ENCODE measurements around the gene SH3GLB1. TPM values are rescaled to one million over a fixed set of nuclear protein-coding genes. Genes with fewer than 3 reads are reported as not detected.
A peak's percentile ranks its signal among the peaks of the same experiment; 100 is the strongest.

The SH3GLB1 gene
- total RNA-seq, 1 donor from 2014 or later: 138 TPM

- no peak overlapping the region for H2AFZ ChIP-seq (ENCODE audit: low read depth, low read length)
- H3K79me2 ChIP-seq (ENCODE audit: insufficient read depth, low read length): no peaks in the 10 kb centered on the region
- no peak overlapping the region for H3K4me3 Mint-ChIP-seq (ENCODE audit: unreplicated experiment)
- no peaks in the 10 kb centered on the region for H4K20me1 ChIP-seq (ENCODE audit: insufficient read depth, low read length)
- no peak overlapping the region for H3K4me3 ChIP-seq (ENCODE audit: insufficient read depth, low read depth, low read length)
- H3K27me3 Mint-ChIP-seq (ENCODE audit: low read depth, unreplicated experiment): no peaks in the 10 kb centered on the region
- peaks cover 32% of the 10 kb centered on the region for H3K4me1 Mint-ChIP-seq (ENCODE audit: low read depth, unreplicated experiment)
- no peaks in the 10 kb centered on the region for H3K9me3 ChIP-seq (ENCODE audit: insufficient read depth, low read depth, low read length)
- H3K27me3 ChIP-seq (ENCODE audit: insufficient read depth, low read length): no peaks in the 10 kb centered on the region
- DNase-seq (ENCODE audit: low read depth) (peak; percentile 47), FAIRE-seq (no peak)
- TF ChIP-seq CTCF (IDR thresholded peaks at IDR 0.05; ENCODE audit: insufficient read depth, low read depth, low read length): no peak
- no peak for TF ChIP-seq EZH2 (IDR thresholded peaks at IDR 0.05; ENCODE audit: insufficient read depth, low read length)
- no peak overlapping the region for H3K27ac Mint-ChIP-seq (ENCODE audit: unreplicated experiment)
- peak overlapping the region; percentile 10 for H3K27ac ChIP-seq (ENCODE audit: low read depth, low read length)
- H3K9me3 Mint-ChIP-seq (ENCODE audit: unreplicated experiment): no peaks in the 10 kb centered on the region
- no peaks in the 10 kb centered on the region for H3K36me3 ChIP-seq (ENCODE audit: insufficient read depth, low read length)
- H3K9ac ChIP-seq (ENCODE audit: low read length): no peak overlapping the region
- peaks cover 26% of the 10 kb centered on the region for H3K4me1 ChIP-seq (ENCODE audit: insufficient read depth, low read length)
- no peaks in the 10 kb centered on the region for H3K36me3 Mint-ChIP-seq (ENCODE audit: low read depth, unreplicated experiment)
- no peak overlapping the region for H3K4me2 ChIP-seq (ENCODE audit: low read length)
These were observed 75.2 kb downstream of the SH3GLB1 start for GRCh38 chr1:86779308-86780191.

- TF ChIP-seq CTCF (IDR thresholded peaks at IDR 0.05; ENCODE audit: insufficient read depth, low read depth, low read length) (no peak), EZH2 (IDR thresholded peaks at IDR 0.05; ENCODE audit: insufficient read depth, low read length) (no peak)
- no peak overlapping the region for H3K9ac ChIP-seq (ENCODE audit: low read length)
These were observed 78.1 kb downstream of the SH3GLB1 start for GRCh38 chr1:86782482-86782881.

DNA sequence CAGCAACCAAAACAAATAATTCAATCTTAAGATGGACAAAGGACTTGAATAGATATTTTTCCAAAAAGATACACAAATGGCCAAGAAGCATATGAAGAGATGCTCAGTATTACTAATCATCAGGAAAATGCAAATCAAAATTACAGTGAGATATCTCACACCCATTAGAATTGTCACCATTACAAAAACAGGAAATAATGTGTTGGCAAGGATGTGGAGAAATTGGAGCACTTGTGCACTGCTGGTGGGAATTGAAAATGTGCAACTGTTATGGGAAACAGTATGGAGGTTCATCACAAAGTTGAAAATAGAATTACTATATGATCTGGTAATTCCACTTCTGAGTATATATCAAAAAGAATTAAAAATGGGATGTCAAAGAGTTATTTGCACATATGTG is 83.2 kb downstream of the SH3GLB1 start:
- no peak overlapping the region for H3K4me3 ChIP-seq (ENCODE audit: insufficient read depth, low read depth, low read length)
- H3K27me3 ChIP-seq (ENCODE audit: insufficient read depth, low read length): no peaks in the 10 kb centered on the region
- H4K20me1 ChIP-seq (ENCODE audit: insufficient read depth, low read length): no peaks in the 10 kb centered on the region
- TF ChIP-seq EZH2 (IDR thresholded peaks at IDR 0.05; ENCODE audit: insufficient read depth, low read length) (no peak), CTCF (IDR thresholded peaks at IDR 0.05; ENCODE audit: insufficient read depth, low read depth, low read length) (no peak)
- H3K79me2 ChIP-seq (ENCODE audit: insufficient read depth, low read length): no peaks in the 10 kb centered on the region
- H3K4me1 ChIP-seq (ENCODE audit: insufficient read depth, low read length): peaks cover 21% of the 10 kb centered on the region
- no peak overlapping the region for H3K4me2 ChIP-seq (ENCODE audit: low read length)
- peak overlapping the region; percentile 85 for H3K27ac ChIP-seq (ENCODE audit: low read depth, low read length)
- DNase-seq (ENCODE audit: low read depth): no peak
- H3K9ac ChIP-seq (ENCODE audit: low read length): no peak overlapping the region
- no peaks in the 10 kb centered on the region for H3K36me3 ChIP-seq (ENCODE audit: insufficient read depth, low read length)
- H3K9me3 ChIP-seq (ENCODE audit: insufficient read depth, low read depth, low read length): no peaks in the 10 kb centered on the region
- Mint-ChIP-seq H3K4me3 (ENCODE audit: unreplicated experiment) (no peak overlapping the region), H3K36me3 (ENCODE audit: low read depth, unreplicated experiment) (no peaks in the 10 kb centered on the region), H3K4me1 (ENCODE audit: low read depth, unreplicated experiment) (peaks cover 23% of the 10 kb centered on the region), H3K27me3 (ENCODE audit: low read depth, unreplicated experiment) (no peaks in the 10 kb centered on the region), H3K27ac (ENCODE audit: unreplicated experiment) (no peak overlapping the region), H3K9me3 (ENCODE audit: unreplicated experiment) (no peaks in the 10 kb centered on the region)
- no peak overlapping the region for H2AFZ ChIP-seq (ENCODE audit: low read depth, low read length)
- no peak for FAIRE-seq

More at GRCh38 chr1:86782482-86782881, 78.1 kb downstream of the SH3GLB1 start:
- Histone ChIP-seq H2AFZ (ENCODE audit: low read depth, low read length) (no peak overlapping the region), H3K4me1 (ENCODE audit: insufficient read depth, low read length) (peaks cover 12% of the 10 kb centered on the region), H3K27me3 (ENCODE audit: insufficient read depth, low read length) (no peaks in the 10 kb centered on the region), H3K27ac (ENCODE audit: low read depth, low read length) (no peak overlapping the region), H4K20me1 (ENCODE audit: insufficient read depth, low read length) (no peaks in the 10 kb centered on the region), H3K79me2 (ENCODE audit: insufficient read depth, low read length) (no peaks in the 10 kb centered on the region), H3K4me2 (ENCODE audit: low read length) (no peak overlapping the region), H3K36me3 (ENCODE audit: insufficient read depth, low read length) (no peaks in the 10 kb centered on the region), H3K9me3 (ENCODE audit: insufficient read depth, low read depth, low read length) (no peaks in the 10 kb centered on the region), H3K4me3 (ENCODE audit: insufficient read depth, low read depth, low read length) (no peak overlapping the region)
- no peaks in the 10 kb centered on the region for H3K27me3 Mint-ChIP-seq (ENCODE audit: low read depth, unreplicated experiment)
- H3K4me3 Mint-ChIP-seq (ENCODE audit: unreplicated experiment): no peak overlapping the region
- FAIRE-seq: no peak
- H3K4me1 Mint-ChIP-seq (ENCODE audit: low read depth, unreplicated experiment): peaks cover 16% of the 10 kb centered on the region
- H3K36me3 Mint-ChIP-seq (ENCODE audit: low read depth, unreplicated experiment): no peaks in the 10 kb centered on the region
- no peak for DNase-seq (ENCODE audit: low read depth)
- H3K27ac Mint-ChIP-seq (ENCODE audit: unreplicated experiment): no peak overlapping the region
- H3K9me3 Mint-ChIP-seq (ENCODE audit: unreplicated experiment): no peaks in the 10 kb centered on the region
